K562 (cell line): ENCODE data around the gene TTC33. TPM values are rescaled to one million over a fixed set of nuclear protein-coding genes. Genes with fewer than 3 reads are reported as not detected.

Experiments used
- ATAC-seq: fragments of 200-7000 bp; cut with Tn5 transposase; 3 replicates; pipeline ENCODE4 v1.9.1; 2020; ENCODE audit warnings: moderate library complexity
- BruUV-seq: library from RNA; stranded (reverse); fragments of 400-500 nt; replicated peaks from 2 replicates; lab custom pipeline; 2021; lab: Mats Ljungman, UMichigan
- CTCF ChIA-PET: fragments of 300-600 bp; formaldehyde crosslinking; extraction: SDS; loops from one replicate; lab custom pipeline; 2021; ENCODE audit warnings: low intra/inter-chr PET ratio; lab: Yijun Ruan, JAX
- POLR2A ChIA-PET: fragments of 300-600, 350-650 bp; sonication (Branson Sonifier 250); formaldehyde crosslinking; extraction: SDS; loops from one replicate; lab custom pipeline; 2021; ENCODE audit warnings: antibody characterized with exemption, inconsistent platforms; lab: Yijun Ruan, JAX
- DNase-seq, 4 experiments: peaks; one replicate each; pipeline versions ENCODE4 v3.0.0 to v3.0.0-alpha.2; 2011 to 2018; ENCODE audit warnings: low spot score in 3 of 4, mixed read lengths in 3 of 4; ENCODE audit errors: extremely low read depth in 1 of 4
- FAIRE-seq: peaks from 2 replicates; lab custom pipeline; 2011; peaks lifted over from hg19 to GRCh38; lab: Jason Lieb, UNC
- H2AFZ ChIP-seq: 2 replicates; pipeline ENCODE4 v1.6.0; 2011; ENCODE audit warnings: low read depth, low read length, control low read depth, inconsistent platforms
- H3K27ac ChIP-seq: fragments of 200-600 bp; 3 replicates; pipeline ENCODE4 v1.8.0; 2011; ENCODE audit warnings: low read depth, mild to moderate bottlenecking, control low read depth, inconsistent platforms, low read length, moderate library complexity, mixed read lengths; ENCODE audit errors: extremely low read depth
- H3K27me3 ChIP-seq, 2 experiments: fragments of 300-600 bp in 1 of 2; 2 replicates in 1 of 2; 3 replicates in 1 of 2; pipeline versions ENCODE4 v1.6.0 to v1.8.0; 2011; ENCODE audit warnings: inconsistent platforms in 2 of 2, low read length in 2 of 2, mild to moderate bottlenecking in 1 of 2, mixed read lengths in 1 of 2, moderate library complexity in 1 of 2; ENCODE audit not compliant: control insufficient read depth in 2 of 2, insufficient read depth in 2 of 2
- H3K36me3 ChIP-seq: fragments of 300-600 bp; 3 replicates; pipeline ENCODE4 v1.8.0; 2011; ENCODE audit warnings: mild to moderate bottlenecking, low read length, inconsistent platforms; ENCODE audit not compliant: control insufficient read depth, insufficient read depth
- H3K4me1 ChIP-seq, 2 experiments: fragments of 200-600 bp in 1 of 2; replicated peaks in 1 of 2; 2 replicates in 1 of 2; 3 replicates in 1 of 2; pipeline versions ENCODE4 v1.5.1 to v1.8.0; 2011; ENCODE audit warnings: inconsistent platforms in 2 of 2, low read length in 2 of 2, mild to moderate bottlenecking in 1 of 2, mixed read lengths in 1 of 2, moderate library complexity in 1 of 2; ENCODE audit not compliant: control insufficient read depth in 2 of 2, insufficient read depth in 2 of 2
- H3K4me2 ChIP-seq: 2 replicates; pipeline ENCODE4 v1.6.1; 2011; ENCODE audit warnings: low read length, control low read depth, inconsistent platforms, mixed read lengths; ENCODE audit not compliant: insufficient read depth
- H3K4me3 ChIP-seq: fragments of 200-600 bp; sonication (generic), shearing (Covaris generic); 2 replicates; pipeline ENCODE4 v1.5.1; 2016; ENCODE audit warnings: control low read depth, inconsistent platforms
- H3K79me2 ChIP-seq: fragments of 200-600 bp; 3 replicates; pipeline ENCODE4 v1.8.0; 2011; ENCODE audit warnings: low read length, inconsistent platforms; ENCODE audit not compliant: control insufficient read depth, insufficient read depth
- H3K9ac ChIP-seq, 2 experiments: 2 replicates each; pipeline versions ENCODE4 v1.6.0 to v1.6.1; 2011; ENCODE audit warnings: low read depth in 2 of 2, low read length in 2 of 2, control low read depth in 1 of 2, inconsistent platforms in 1 of 2, mild to moderate bottlenecking in 1 of 2, mixed read lengths in 1 of 2; ENCODE audit not compliant: insufficient read depth in 1 of 2
- H3K9me1 ChIP-seq: one replicate; pipeline ENCODE4 v1.6.0; 2011; ENCODE audit warnings: inconsistent platforms, mild to moderate bottlenecking, low read length, moderate library complexity; ENCODE audit not compliant: control insufficient read depth, insufficient read depth
- H3K9me3 ChIP-seq: replicated peaks from 2 replicates; pipeline ENCODE4 v1.5.1; 2011; ENCODE audit warnings: low read depth, low read length, inconsistent platforms; ENCODE audit not compliant: control insufficient read depth, insufficient read depth
- H4K20me1 ChIP-seq: replicated peaks from 2 replicates; pipeline ENCODE4 v1.6.1; 2011; ENCODE audit warnings: low read length, inconsistent platforms, mixed read lengths; ENCODE audit not compliant: control insufficient read depth, insufficient read depth
- CREB1 ChIP-seq, 2 experiments: sonication (generic) in 1 of 2; formaldehyde crosslinking in 1 of 2; IDR thresholded peaks; 2 replicates each; pipeline versions ENCODE4 v1.6.1 to v1.8.0; 2012 to 2022; ENCODE audit warnings: inconsistent platforms in 1 of 2, mild to moderate bottlenecking in 1 of 2, missing genetic modification reagents in 1 of 2, moderate library complexity in 1 of 2
- EGR1 ChIP-seq: fragments of 450-650 bp; conservative IDR thresholded peaks from 2 replicates; pipeline ENCODE4 v1.6.1; 2017; ENCODE audit warnings: mild to moderate bottlenecking
- HCFC1 ChIP-seq: IDR thresholded peaks from 2 replicates; pipeline ENCODE4 v1.6.1; 2012; ENCODE audit warnings: low read depth, low read length, improper control_type of control experiment
- HDAC2 ChIP-seq: fragments of 450-650 bp; IDR thresholded peaks from 2 replicates; pipeline ENCODE4 v1.6.1; 2016; ENCODE audit warnings: mild to moderate bottlenecking
- MCM5 ChIP-seq: fragments of 450-650 bp; IDR thresholded peaks from 2 replicates; pipeline ENCODE4 v1.6.1; 2016; ENCODE audit warnings: low read depth
- MIER1 ChIP-seq: fragments of 450-650 bp; IDR thresholded peaks from 2 replicates; pipeline ENCODE4 v1.6.1; 2016; ENCODE audit warnings: antibody characterized with exemption, mild to moderate bottlenecking, low read depth
- XRCC3 ChIP-seq: fragments of 450-650 bp; IDR thresholded peaks from 2 replicates; pipeline ENCODE4 v1.6.1; 2017; ENCODE audit warnings: mild to moderate bottlenecking, moderate library complexity
- ZFP1 ChIP-seq: fragments of 450-650 bp; formaldehyde crosslinking; IDR thresholded peaks from 2 replicates; pipeline ENCODE4 v1.4.0; 2020; ENCODE audit warnings: mild to moderate bottlenecking, mixed read lengths
- ZNF347 ChIP-seq: fragments of 450-650 bp; formaldehyde crosslinking; IDR thresholded peaks from 2 replicates; pipeline ENCODE4 v1.4.0; 2020; ENCODE audit warnings: low read depth, mild to moderate bottlenecking, moderate library complexity
- WGBS: fragments of 100-300 bp; shearing (Covaris generic); methylation state at CpG from one replicate; pipeline ENCODE4 v1.1.6; 2016; ENCODE audit warnings: low coverage, mixed read lengths; ENCODE audit not compliant: insufficient coverage; ENCODE audit errors: missing lambda C conversion rate; 5-methylcytosine and 5-hydroxymethylcytosine counted together
- in situ Hi-C: fragments of 300-500 bp; cut with MboI; formaldehyde crosslinking; loops from 4 replicates; pipeline ENCODE4 v1.15.0; 2018; ENCODE audit warnings: inconsistent platforms, mixed read lengths
- intact Hi-C: fragments of 100-400 bp; cut with micrococcal nuclease; formaldehyde crosslinking; loops from 2 replicates; pipeline ENCODE4 v1.14.2; 2022
- polyA plus RNA-seq, 8 experiments: library from polyadenylated mRNA; depleted of rRNA in 4 of 8; stranded (reverse) in 5 of 8; unstranded in 3 of 8; fragments of >200 nt; fragmentation: Nextera tagmentation in 2 of 8; fragmentation: Illumina TruSeq in 1 of 8; extraction: Ambion mirVana in 2 of 8; extraction: Trizol in 1 of 8; gene quantifications; 2 replicates each; pipeline versions ENCODE4 v1.2.1 to v1.2.3, GENCODE V29; 2011 to 2014; ENCODE audit warnings: inconsistent platforms in 1 of 8, missing spikeins in 1 of 8
- total RNA-seq, 7 experiments: library from RNA; depleted of rRNA in 6 of 7; stranded (reverse); fragments of >200 nt in 6 of 7; fragmentation: Illumina TruSeq in 2 of 7; extraction: Trizol in 2 of 7; gene quantifications; 2 replicates each; pipeline versions ENCODE4 v1.2.1 to v1.2.3, GENCODE V29; 2011 to 2021; ENCODE audit warnings: low replicate concordance in 1 of 7

Gene TTC33
- total and polyA plus RNA-seq, 9 of the 15 experiments (the other 6 are each of a cell fraction or from before 2014, with no cell fraction given): 11.5 to 24.9 (median 21.1) TPM

DNA sequence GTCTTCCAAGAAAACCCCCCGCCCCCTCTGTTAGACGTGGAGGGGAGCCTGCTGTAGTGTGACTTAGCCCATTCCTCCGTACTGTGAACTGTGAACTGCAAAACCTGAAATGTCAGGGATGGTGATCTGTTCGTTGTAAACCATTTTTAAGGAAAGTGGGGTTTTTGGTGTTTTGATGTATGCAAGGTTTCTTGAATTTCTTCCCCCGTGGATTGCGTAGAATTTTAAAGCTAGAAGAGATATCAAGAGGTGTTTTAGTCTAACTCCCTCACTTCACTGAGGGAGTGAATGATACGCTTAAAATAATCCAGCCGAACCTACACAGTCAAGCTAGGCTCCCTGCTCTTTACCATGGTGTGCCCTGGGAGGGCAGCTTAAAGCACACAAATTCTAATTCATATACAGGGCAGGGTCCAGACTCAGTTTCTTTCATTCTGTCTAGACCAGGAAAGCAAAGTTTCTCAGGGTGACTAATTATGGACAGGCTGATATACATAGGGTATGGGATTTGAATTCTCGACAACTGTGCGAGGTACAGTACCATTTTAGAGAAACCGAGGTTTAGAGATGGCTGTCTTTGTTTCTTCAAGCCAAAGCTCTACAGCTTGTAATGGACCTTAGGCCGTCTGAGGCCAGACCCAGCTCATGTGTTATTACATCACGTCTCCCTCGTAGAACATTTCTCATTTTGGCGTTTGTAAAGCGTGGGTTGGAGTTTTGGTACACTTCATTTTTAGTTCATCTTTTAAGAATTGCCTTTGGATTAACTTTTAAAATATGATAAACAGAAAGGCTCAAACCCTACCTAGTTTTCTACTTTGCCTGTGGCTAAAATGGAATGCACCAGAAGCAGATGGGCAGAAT, 73.4 kb downstream of the TTC33 start:
- peaks cover 7 to 14% of the 10 kb centered on the region in 2 experiments; a peak in 4 of 5 replicates for H3K27me3 ChIP-seq
- TF ChIP-seq EGR1: no peak
- TF ChIP-seq ZNF347 (CRISPR knock-in tag): no peak
- no peak for TF ChIP-seq HDAC2
- TF ChIP-seq HCFC1: no peak
- no peak for TF ChIP-seq ZFP1 (CRISPR knock-in tag)
- TF ChIP-seq MIER1: no peak
- TF ChIP-seq XRCC3: no peak
- TF ChIP-seq CREB1 (IDR thresholded peaks at IDR 0.05): no peak
- no peak for TF ChIP-seq CREB1 (CRISPR knock-in tag; IDR thresholded peaks at IDR 0.05)
- TF ChIP-seq MCM5: no peak
- CTCF ChIA-PET: no interaction called here
- no peaks in the 10 kb centered on the region for H3K9me1 ChIP-seq
- H3K9me3 ChIP-seq: no peaks in the 10 kb centered on the region
- H3K9ac ChIP-seq: no peak overlapping the region
- no peak for ATAC-seq
- BruUV-seq: no TSS peak
- H2AFZ ChIP-seq: no peak overlapping the region
- H3K4me1 ChIP-seq: peaks cover 0 to 23% of the 10 kb centered on the region in 2 experiments; a peak in 2 of 5 replicates
- in situ Hi-C loops (loop anchor here (25.0 kb wide), 1 partner anchor 745 kb away; no protein-coding TSS in a partner anchor), intact Hi-C loops (loop anchor here (10.0 kb wide), 1 partner anchor 238 kb away; no protein-coding TSS in a partner anchor)
- POLR2A ChIA-PET: no interaction called here
- WGBS: under 1% methylated on average over 16 of the region's 16 CpGs
- H4K20me1 ChIP-seq: no peaks in the 10 kb centered on the region
- FAIRE-seq: no peak
- H3K4me3 ChIP-seq: no peak overlapping the region
- no peak overlapping the region for H3K27ac ChIP-seq
- no peak for DNase-seq
- H3K79me2 ChIP-seq: no peaks in the 10 kb centered on the region
- H3K36me3 ChIP-seq: no peaks in the 10 kb centered on the region
- H3K4me2 ChIP-seq: no peak overlapping the region
